HG02642 (cell line): ENCODE data around the gene IL3RA.
"Not testable (repeated sequence)": the region's sequence is repeated elsewhere in the genome, so short reads cannot be mapped to it uniquely, and the experiment has no call there.

Source experiments
- ATAC-seq: cut with Tn5 transposase; IDR thresholded peaks from one replicate; pipeline ENCODE4 v1.9.1; 2021; ENCODE audit warnings: mild to moderate bottlenecking; ENCODE audit not compliant: unreplicated experiment, poor library complexity

Gene IL3RA

DNA sequence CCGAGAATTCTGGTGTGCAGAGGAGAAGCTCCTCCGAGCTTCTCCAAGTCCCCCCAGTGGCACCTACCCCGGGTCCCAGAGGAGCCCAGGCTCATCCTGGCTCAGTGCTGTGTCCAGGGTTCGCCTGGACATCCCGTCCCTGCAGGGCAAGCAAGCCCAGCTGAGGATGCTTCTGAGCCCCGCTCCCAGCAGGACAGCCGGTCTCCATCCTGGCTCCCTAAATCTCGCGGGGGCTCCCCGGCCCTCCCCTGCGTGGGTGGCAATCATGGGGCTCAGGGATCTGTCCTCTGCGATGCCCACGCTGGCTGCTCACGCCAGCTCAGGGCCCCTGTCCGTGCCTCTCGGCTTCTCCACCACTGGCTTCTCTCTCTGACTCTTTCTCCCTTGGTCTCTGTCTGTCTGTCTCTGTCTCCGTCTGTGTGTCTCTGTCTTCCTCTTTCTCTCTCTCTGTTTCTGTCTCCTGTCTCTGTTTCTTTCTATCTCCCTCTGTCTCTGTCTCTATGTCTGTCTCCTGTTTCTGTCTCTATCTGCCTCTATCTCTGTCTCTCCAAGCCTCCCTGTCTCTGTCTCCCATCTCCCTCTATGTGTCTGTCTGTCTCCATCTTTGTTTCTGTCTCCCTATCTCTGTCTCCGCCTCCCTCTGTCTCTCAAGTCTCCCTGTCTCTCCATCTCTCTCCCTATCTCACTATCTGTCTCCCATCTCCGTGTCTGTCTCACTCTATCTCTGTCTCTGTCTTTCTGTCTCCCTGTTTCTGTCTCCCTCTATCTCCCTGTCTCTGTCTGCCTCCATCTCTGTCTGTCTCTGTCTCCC lies 83.2 kb downstream of the IL3RA start:
- no peak for ATAC-seq

DNA sequence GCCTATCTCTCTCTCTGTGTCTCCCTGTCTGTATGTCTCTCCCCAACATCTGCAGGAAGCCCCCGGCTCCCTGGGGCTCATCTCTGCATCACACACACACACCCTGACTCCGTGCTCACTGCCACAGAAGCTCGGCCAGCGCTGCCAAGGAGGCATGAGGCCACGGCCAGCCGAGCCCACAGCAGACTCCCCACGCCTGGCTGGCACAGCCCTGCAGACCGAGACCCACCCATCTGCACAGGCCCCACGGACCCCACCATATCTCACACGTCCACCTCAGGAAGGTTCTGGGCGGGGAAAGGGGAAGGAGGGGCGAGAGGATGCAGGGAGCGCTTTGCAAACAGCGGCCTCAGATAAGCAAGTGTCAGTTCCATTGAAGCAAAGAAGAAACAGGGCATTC lies 83.8 kb downstream of the IL3RA start:
- no peak for ATAC-seq

DNA sequence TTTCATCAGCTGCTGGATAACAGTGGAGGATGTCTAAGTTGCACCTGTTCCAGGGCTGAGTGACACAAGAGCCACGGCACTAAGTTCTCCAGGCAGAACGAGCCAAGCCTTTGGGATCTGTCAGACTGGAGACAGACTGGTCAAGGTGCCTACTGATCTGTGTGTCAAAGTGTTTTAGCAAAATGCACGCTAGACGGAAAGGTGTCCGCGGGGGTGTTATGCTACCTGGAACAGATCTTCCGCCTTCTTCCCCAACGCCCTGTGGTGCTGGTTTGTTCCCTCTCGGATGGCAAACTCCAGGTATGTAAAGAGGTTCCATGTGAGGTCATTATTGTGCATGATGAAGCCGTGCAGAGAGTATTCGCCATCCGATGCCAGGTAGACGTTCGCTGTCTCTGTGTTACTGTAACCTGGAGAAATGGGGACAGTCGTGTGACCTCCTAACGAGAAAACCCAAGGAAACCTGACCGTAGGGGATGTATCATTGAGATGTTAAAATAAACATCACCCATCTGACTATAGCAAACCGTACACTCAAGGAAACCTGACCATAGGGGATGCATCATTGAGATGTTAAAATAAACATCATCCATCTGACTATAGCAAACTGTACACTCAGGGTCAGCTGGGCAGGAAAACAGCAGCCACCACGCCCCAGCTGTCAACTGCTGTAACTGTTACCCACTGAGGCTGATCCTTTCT lies 85.0 kb downstream of the IL3RA start:
- no peak for ATAC-seq

DNA sequence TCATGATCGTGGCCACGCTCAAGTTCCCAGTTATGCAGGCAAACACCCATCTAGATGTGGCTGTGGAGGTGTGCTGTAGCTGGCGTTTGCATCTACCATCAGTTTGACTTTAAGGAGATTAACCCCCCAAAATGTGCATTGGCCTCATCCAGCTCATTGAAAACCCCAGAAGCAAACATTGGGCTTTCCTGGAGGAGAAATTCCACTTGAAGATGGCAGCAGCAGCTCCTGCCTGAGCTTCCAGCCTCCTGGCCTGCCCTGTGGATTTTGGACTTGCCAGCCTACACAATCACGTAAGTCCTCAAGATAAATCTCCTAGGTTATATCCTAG lies 85.5 kb downstream of the IL3RA start:
- no peak for ATAC-seq

DNA sequence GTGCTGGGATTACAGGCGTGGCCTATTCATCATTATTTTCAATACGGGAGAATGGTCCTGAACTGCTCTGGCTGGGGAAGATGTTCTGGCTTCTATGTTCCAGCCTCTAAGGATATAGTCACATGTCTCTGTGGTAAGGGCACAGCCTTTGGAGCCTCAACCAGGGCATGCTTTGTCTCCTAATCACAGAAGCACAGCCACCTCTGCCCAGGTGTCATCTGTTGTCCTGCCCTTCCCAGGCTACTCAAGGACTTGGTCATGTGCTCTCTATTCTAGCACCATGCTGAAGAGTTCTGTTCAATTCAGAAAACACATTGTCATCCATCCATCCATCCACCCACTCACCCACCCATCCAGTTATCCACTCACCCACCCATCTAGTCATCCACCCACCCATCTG lies 86.6 kb downstream of the IL3RA start:
- ATAC-seq: no peak

DNA sequence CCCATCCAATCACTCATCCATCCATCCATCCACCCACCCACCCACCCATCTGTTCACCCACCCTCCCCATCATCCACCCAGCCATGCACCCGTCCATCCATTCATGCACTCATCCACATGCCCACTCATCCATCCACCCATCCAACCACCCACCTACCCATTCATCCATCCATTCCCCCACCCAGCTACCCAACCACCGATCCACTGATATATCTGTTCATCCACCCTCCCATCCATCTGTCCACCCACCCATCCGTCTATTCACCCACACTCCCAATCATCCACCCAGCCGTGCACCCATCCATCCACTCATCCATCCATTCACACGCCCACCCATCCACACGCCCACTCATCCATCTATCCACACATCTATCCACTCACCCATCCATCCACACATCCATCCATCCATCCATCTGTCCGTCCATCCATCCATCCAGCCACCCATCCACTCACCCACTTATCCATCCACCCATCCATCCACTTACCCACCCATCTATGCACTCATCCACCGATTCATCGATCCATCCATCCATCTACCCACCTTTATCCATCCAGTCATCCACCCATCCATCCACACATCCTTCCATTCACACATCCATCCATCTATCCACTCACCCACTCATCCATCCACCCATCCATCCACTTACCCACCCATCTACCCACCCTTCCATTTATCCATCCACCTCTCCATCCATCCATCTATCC lies 87.7 kb downstream of the IL3RA start:
- ATAC-seq: no peak

DNA sequence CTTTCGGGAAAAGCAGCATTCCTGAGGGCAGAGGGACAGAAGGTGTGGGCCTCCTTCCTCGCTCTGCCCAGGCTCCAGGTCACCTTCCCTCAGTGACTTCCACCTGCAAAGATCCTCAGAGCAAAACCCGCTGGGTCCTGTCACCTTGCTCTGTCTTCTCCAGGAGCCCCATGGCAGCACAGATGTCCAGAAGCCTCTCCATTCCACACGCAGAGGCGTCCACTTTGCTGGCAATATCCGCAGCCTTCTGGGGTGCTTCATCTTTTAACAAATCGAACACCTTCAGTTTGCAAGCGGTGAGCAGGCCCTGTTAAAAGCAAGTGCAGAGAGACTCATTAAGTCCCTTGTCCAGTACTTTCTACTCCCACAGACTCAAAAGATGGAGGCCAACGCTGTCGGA lies 88.8 kb downstream of the IL3RA start:
- no peak for ATAC-seq

DNA sequence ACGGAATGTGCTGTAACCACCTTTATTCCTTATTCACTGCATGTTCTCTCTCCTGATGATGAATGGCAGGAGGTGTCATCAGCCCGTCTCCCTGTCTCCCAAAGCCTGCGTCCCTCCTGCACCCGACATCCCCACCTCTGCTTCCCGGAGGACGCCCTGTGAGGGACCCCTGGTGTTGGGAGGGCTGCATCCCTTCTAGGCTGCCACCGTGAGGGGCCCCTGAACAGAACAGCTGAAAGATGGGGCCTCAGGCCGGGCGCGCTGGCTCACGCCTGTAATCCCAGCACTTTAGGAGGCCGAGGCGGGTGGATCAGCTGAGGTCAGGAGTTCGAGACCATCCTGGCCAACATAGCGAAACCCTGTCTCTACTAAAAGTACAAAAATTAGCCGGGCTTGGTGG lies 89.7 kb downstream of the IL3RA start:
- ATAC-seq: not testable (repeated sequence)

DNA sequence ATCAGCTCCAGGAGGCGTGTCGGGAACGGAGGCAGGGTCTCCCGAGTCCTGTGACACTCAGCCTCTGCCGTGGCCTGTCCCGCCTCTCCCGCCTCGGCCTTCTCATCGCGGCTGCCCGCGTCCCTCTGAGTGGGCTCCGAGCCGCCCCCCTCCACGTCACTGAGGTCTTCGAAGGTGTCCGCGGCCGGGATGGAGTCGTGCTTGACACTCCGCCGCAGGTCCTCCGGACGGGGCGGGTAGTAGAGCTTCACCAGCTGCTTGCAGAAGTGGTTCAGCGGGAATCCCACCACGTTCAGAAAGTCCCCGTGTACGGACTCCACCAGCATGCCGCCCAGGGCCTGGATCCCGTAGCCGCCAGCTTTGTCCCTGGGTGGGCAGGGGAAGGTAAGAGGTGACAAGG lies 91.2 kb downstream of the IL3RA start:
- ATAC-seq: no peak

DNA sequence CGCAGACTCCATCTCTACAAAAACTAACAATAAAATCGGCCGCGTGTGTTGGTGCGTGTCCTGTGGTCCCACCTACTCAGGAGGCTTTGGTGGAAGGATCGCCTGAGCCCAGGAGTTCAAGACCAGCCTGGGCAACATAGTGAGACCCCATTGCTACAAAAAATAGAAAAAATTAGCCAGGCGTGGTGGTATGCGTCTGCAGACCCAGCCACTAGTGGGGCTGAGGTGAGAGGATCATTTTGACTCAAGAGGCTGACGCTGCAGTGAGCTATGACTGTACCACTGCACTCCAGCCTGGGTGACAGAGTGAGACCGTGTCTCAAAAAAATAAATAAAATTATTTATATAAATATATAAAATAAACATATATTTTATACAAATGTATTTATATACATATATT lies 93.9 kb downstream of the IL3RA start:
- ATAC-seq: no peak
